ENCODE measurements around the gene AP2A1. TPM values are rescaled to one million over a fixed set of nuclear protein-coding genes. Genes with fewer than 3 reads are reported as not detected.

The AP2A1 gene
- polyA plus RNA-seq, 1 donor from 2014 or later, result 40.8 TPM

DNA sequence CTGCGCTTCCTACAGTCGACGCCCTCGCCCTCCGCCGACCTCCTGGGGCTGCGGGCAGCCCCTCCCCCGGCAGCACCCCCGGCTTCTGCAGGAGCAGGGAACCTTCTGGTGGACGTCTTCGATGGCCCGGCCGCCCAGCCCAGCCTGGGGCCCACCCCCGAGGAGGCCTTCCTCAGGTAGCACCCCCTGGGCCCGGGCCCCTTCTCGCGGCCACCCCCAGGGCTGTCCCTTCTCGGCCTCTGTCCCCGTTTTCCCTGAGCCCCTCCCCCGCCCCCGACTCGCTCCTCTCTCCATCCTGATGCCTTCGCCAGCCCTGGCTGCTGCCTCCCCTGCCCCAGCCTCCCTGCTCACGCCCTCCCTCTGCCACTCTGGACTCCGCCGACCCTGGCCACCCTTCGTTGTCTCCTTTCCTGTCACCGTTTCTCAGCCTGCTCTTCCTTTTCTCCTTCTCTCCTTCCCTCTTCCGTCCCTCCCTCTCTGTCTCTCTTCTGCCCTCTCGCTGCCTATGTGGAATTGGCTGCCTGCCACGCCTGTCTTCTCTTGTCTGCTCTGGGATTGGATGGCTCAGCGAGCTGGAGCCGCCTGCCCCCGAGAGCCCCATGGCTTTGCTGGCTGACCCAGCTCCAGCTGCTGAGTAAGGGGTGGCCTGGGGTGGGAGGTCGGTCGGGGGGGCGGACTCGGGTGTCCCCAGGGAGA, 35.3 kb downstream of the AP2A1 start:
- no peak overlapping the region for H2AFZ ChIP-seq (ENCODE audit: low read depth, low read length)

GRCh38 chr19:49802836-49803528, 36.2 kb downstream of the AP2A1 start:
- H3K36me3 ChIP-seq (ENCODE audit: insufficient read depth, low read length), result no peaks in the 10 kb centered on the region
- no peaks in the 10 kb centered on the region for H4K20me1 ChIP-seq (ENCODE audit: insufficient read depth)
- H3K4me3 ChIP-seq (ENCODE audit: low read length), result no peak overlapping the region
- no peaks in the 10 kb centered on the region for H3K79me2 ChIP-seq (replicated peaks; ENCODE audit: insufficient read depth, low read length)
- H3K4me2 ChIP-seq (ENCODE audit: low read length), result no peak overlapping the region
- H3K9ac ChIP-seq (ENCODE audit: low read length), result no peak overlapping the region
- H3K9me2 ChIP-seq (ENCODE audit: insufficient read depth, low read length), result no peaks in the 10 kb centered on the region
- H2AFZ ChIP-seq (ENCODE audit: low read depth, low read length), result no peak overlapping the region
- H3K9me3 ChIP-seq (ENCODE audit: low read length), result no peaks in the 10 kb centered on the region
- H3K27ac ChIP-seq (ENCODE audit: low read length), result no peak overlapping the region
- H3K27me3 ChIP-seq (ENCODE audit: insufficient read depth, low read depth, low read length), result no peaks in the 10 kb centered on the region
- TF ChIP-seq SMC3 (conservative IDR thresholded peaks at IDR 0.05; ENCODE audit: poor library complexity) (no peak), RAD21 (conservative IDR thresholded peaks at IDR 0.05) (no peak), POLR2AphosphoS5 (IDR thresholded peaks at IDR 0.05) (no peak), REST (IDR thresholded peaks at IDR 0.05; ENCODE audit: borderline replicate concordance) (no peak), MXI1 (conservative IDR thresholded peaks at IDR 0.05; ENCODE audit: poor library complexity, severe bottlenecking) (no peak), EP300 (conservative IDR thresholded peaks at IDR 0.05; ENCODE audit: poor library complexity, severe bottlenecking) (no peak), EZH2 (IDR thresholded peaks at IDR 0.05; ENCODE audit: borderline replicate concordance, insufficient read depth, low read length, poor library complexity, severe bottlenecking) (no peak), TAF1 (IDR thresholded peaks at IDR 0.05; ENCODE audit: low read depth) (no peak)
- TF ChIP-seq, protein P1, sequence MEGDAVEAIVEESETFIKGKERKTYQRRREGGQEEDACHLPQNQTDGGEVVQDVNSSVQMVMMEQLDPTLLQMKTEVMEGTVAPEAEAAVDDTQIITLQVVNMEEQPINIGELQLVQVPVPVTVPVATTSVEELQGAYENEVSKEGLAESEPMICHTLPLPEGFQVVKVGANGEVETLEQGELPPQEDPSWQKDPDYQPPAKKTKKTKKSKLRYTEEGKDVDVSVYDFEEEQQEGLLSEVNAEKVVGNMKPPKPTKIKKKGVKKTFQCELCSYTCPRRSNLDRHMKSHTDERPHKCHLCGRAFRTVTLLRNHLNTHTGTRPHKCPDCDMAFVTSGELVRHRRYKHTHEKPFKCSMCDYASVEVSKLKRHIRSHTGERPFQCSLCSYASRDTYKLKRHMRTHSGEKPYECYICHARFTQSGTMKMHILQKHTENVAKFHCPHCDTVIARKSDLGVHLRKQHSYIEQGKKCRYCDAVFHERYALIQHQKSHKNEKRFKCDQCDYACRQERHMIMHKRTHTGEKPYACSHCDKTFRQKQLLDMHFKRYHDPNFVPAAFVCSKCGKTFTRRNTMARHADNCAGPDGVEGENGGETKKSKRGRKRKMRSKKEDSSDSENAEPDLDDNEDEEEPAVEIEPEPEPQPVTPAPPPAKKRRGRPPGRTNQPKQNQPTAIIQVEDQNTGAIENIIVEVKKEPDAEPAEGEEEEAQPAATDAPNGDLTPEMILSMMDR (IDR thresholded peaks at IDR 0.05; ENCODE audit: poor library complexity, severe bottlenecking), result no peak
- H3F3A ChIP-seq (ENCODE audit: insufficient read depth, low read length, poor library complexity, severe bottlenecking), result no peaks in the 10 kb centered on the region

More for the DNA sequence above, 35.3 kb downstream of the AP2A1 start:
- Histone ChIP-seq H3K9ac (ENCODE audit: low read length) (peak overlapping the region; percentile 60), H3K27ac (ENCODE audit: low read length) (peak overlapping the region; percentile 64), H3K9me2 (ENCODE audit: insufficient read depth, low read length) (no peaks in the 10 kb centered on the region), H3K4me2 (ENCODE audit: low read length) (no peak overlapping the region), H4K20me1 (ENCODE audit: insufficient read depth) (no peaks in the 10 kb centered on the region), H3K27me3 (ENCODE audit: insufficient read depth, low read depth, low read length) (no peaks in the 10 kb centered on the region), H3K79me2 (replicated peaks; ENCODE audit: insufficient read depth, low read length) (no peaks in the 10 kb centered on the region), H3K4me3 (ENCODE audit: low read length) (peak overlapping the region; percentile 54), H3K9me3 (ENCODE audit: low read length) (no peaks in the 10 kb centered on the region), H3F3A (ENCODE audit: insufficient read depth, low read length, poor library complexity, severe bottlenecking) (no peaks in the 10 kb centered on the region), H3K36me3 (ENCODE audit: insufficient read depth, low read length) (no peaks in the 10 kb centered on the region)
- TF ChIP-seq, protein P1 (IDR thresholded peaks at IDR 0.05; ENCODE audit: poor library complexity, severe bottlenecking), result peak; percentile 20
- TF ChIP-seq EP300 (conservative IDR thresholded peaks at IDR 0.05; ENCODE audit: poor library complexity, severe bottlenecking) (no peak), MXI1 (conservative IDR thresholded peaks at IDR 0.05; ENCODE audit: poor library complexity, severe bottlenecking) (no peak), POLR2AphosphoS5 (IDR thresholded peaks at IDR 0.05) (peak; percentile 40)

Measured in neural cell (in vitro differentiated cells).